ENCODE measurements around the gene PPIA.

GRCh38 chr7:44808914-44809393 is 12.5 kb downstream of the PPIA start:
- TF ChIP-seq POLR2A (IDR thresholded peaks at IDR 0.05) (no peak), EP300 (IDR thresholded peaks at IDR 0.05) (no peak), CTCF (IDR thresholded peaks at IDR 0.05) (no peak), POLR2AphosphoS5 (IDR thresholded peaks at IDR 0.05) (no peak)

Data from suprapubic skin (tissue), 4 donors.